Esophagus squamous epithelium (tissue), 4 donors: Measurements from ENCODE around the gene PVR.

Experiments
- POLR2A ChIP-seq, 4 donors: fragments of 450-650 bp; IDR thresholded peaks; one replicate each; pipeline ENCODE4 v1.6.1; 2017; ENCODE audit warnings: antibody characterized with exemption in 4 of 4, mild to moderate bottlenecking in 4 of 4, moderate library complexity in 3 of 4
- TF ChIP-seq, protein P1 (sequence below), 6 experiments: fragments of 450-650 bp in 4 of 6; fragments of 200-600 bp in 2 of 6; sonication (generic) in 2 of 6; IDR thresholded peaks; one replicate each; pipeline ENCODE4 v1.5.1; 2016 to 2019; ENCODE audit warnings: antibody characterized with exemption in 6 of 6, mild to moderate bottlenecking in 4 of 6, moderate library complexity in 4 of 6

GRCh38 chr19:44648631-44649251 is 5.0 kb downstream of the PVR start:
- no peak for TF ChIP-seq POLR2A (IDR thresholded peaks at IDR 0.05)
- TF ChIP-seq, protein P1, sequence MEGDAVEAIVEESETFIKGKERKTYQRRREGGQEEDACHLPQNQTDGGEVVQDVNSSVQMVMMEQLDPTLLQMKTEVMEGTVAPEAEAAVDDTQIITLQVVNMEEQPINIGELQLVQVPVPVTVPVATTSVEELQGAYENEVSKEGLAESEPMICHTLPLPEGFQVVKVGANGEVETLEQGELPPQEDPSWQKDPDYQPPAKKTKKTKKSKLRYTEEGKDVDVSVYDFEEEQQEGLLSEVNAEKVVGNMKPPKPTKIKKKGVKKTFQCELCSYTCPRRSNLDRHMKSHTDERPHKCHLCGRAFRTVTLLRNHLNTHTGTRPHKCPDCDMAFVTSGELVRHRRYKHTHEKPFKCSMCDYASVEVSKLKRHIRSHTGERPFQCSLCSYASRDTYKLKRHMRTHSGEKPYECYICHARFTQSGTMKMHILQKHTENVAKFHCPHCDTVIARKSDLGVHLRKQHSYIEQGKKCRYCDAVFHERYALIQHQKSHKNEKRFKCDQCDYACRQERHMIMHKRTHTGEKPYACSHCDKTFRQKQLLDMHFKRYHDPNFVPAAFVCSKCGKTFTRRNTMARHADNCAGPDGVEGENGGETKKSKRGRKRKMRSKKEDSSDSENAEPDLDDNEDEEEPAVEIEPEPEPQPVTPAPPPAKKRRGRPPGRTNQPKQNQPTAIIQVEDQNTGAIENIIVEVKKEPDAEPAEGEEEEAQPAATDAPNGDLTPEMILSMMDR (IDR thresholded peaks at IDR 0.05) = no peak
